ENCODE measurements around the gene CLRN3.

Gene CLRN3

GRCh38 chr10:127832501-127832900 lies 60.2 kb downstream of the CLRN3 start:
- ChIA-PET POLR2A (no interaction called here), CTCF (interaction anchor here (0.9 to 1.7 kb wide), 3 partner anchors 19 to 117 kb away, joined by 3 to 5 read pairs (median 3); no protein-coding TSS in a partner anchor)
- no peak overlapping the region for H3K4me3 ChIP-seq (ENCODE audit: low read depth, low read length)
- TF ChIP-seq, protein P1, sequence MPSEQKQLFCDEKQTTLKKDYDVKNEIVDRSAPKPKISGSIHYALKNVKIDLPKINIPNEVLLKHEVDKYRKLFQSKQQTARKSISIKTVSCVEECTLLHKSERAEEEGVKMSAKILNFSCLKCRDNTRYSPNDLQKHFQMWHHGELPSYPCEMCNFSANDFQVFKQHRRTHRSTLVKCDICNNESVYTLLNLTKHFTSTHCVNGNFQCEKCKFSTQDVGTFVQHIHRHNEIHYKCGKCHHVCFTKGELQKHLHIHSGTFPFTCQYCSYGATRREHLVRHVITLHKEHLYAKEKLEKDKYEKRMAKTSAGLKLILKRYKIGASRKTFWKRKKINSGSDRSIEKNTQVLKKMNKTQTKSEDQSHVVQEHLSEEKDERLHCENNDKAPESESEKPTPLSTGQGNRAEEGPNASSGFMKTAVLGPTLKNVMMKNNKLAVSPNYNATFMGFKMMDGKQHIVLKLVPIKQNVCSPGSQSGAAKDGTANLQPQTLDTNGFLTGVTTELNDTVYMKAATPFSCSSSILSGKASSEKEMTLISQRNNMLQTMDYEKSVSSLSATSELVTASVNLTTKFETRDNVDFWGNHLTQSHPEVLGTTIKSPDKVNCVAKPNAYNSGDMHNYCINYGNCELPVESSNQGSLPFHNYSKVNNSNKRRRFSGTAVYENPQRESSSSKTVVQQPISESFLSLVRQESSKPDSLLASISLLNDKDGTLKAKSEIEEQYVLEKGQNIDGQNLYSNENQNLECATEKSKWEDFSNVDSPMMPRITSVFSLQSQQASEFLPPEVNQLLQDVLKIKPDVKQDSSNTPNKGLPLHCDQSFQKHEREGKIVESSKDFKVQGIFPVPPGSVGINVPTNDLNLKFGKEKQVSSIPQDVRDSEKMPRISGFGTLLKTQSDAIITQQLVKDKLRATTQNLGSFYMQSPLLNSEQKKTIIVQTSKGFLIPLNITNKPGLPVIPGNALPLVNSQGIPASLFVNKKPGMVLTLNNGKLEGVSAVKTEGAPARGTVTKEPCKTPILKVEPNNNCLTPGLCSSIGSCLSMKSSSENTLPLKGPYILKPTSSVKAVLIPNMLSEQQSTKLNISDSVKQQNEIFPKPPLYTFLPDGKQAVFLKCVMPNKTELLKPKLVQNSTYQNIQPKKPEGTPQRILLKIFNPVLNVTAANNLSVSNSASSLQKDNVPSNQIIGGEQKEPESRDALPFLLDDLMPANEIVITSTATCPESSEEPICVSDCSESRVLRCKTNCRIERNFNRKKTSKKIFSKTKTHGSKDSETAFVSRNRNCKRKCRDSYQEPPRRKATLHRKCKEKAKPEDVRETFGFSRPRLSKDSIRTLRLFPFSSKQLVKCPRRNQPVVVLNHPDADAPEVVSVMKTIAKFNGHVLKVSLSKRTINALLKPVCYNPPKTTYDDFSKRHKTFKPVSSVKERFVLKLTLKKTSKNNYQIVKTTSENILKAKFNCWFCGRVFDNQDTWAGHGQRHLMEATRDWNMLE (tag by site-specific recombination; conservative IDR thresholded peaks at IDR 0.05; ENCODE audit: low read depth) = no peak
- TF ChIP-seq PRDM10 (tag by site-specific recombination; IDR thresholded peaks at IDR 0.05) (no peak), ZNF23 (tag by site-specific recombination; IDR thresholded peaks at IDR 0.05; ENCODE audit: borderline replicate concordance) (no peak), ZBTB17 (tag by site-specific recombination; IDR thresholded peaks at IDR 0.05) (no peak), ZEB2 (tag by site-specific recombination; IDR thresholded peaks at IDR 0.05) (no peak), ZBTB21 (tag by site-specific recombination; IDR thresholded peaks at IDR 0.05) (no peak), GFI1B (tag by site-specific recombination; IDR thresholded peaks at IDR 0.05) (no peak), ZSCAN30 (tag by site-specific recombination; IDR thresholded peaks at IDR 0.05) (no peak), ZNF140 (tag by site-specific recombination; IDR thresholded peaks at IDR 0.05) (no peak), ZNF155 (tag by site-specific recombination; IDR thresholded peaks at IDR 0.05) (no peak), GLIS1 (tag by site-specific recombination; IDR thresholded peaks at IDR 0.05) (no peak), GLIS2 (tag by site-specific recombination; IDR thresholded peaks at IDR 0.05) (no peak), ZNF292 (tag by site-specific recombination; IDR thresholded peaks at IDR 0.05; ENCODE audit: borderline replicate concordance, low read depth) (no peak)
- TF ChIP-seq, protein P2, sequence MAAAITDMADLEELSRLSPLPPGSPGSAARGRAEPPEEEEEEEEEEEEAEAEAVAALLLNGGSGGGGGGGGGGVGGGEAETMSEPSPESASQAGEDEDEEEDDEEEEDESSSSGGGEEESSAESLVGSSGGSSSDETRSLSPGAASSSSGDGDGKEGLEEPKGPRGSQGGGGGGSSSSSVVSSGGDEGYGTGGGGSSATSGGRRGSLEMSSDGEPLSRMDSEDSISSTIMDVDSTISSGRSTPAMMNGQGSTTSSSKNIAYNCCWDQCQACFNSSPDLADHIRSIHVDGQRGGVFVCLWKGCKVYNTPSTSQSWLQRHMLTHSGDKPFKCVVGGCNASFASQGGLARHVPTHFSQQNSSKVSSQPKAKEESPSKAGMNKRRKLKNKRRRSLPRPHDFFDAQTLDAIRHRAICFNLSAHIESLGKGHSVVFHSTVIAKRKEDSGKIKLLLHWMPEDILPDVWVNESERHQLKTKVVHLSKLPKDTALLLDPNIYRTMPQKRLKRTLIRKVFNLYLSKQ (tag by site-specific recombination; IDR thresholded peaks at IDR 0.05; ENCODE audit: borderline replicate concordance) = no peak
- TF ChIP-seq, protein P3, sequence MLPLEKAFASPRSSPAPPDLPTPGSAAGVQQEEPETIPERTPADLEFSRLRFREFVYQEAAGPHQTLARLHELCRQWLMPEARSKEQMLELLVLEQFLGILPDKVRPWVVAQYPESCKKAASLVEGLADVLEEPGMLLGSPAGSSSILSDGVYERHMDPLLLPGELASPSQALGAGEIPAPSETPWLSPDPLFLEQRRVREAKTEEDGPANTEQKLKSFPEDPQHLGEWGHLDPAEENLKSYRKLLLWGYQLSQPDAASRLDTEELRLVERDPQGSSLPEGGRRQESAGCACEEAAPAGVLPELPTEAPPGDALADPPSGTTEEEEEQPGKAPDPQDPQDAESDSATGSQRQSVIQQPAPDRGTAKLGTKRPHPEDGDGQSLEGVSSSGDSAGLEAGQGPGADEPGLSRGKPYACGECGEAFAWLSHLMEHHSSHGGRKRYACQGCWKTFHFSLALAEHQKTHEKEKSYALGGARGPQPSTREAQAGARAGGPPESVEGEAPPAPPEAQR (tag by site-specific recombination; IDR thresholded peaks at IDR 0.05) = no peak
- H3K27ac ChIP-seq (ENCODE audit: extremely low read depth, low read depth, low read length) = no peak overlapping the region
- no peaks in the 10 kb centered on the region for H3K4me1 ChIP-seq (ENCODE audit: control insufficient read depth, insufficient read depth, low read length)
- H3K9me3 ChIP-seq (ENCODE audit: control insufficient read depth, insufficient read depth, low read depth, low read length) = no peaks in the 10 kb centered on the region
- no peaks in the 10 kb centered on the region for H3K36me3 ChIP-seq (ENCODE audit: control insufficient read depth in 2 of 2, insufficient read depth in 1 of 2, low read length in 2 of 2)

Data from HEK293 (cell line).